ENCODE data around the gene ASB18. TPM values are rescaled to one million over a fixed set of nuclear protein-coding genes. Genes with fewer than 3 reads are reported as not detected.

Gene ASB18
- total and polyA plus RNA-seq, 4 donors: not detected

- 62% methylated on average over 2 of the region's 2 CpGs for WGBS
- H3K4me3 ChIP-seq (ENCODE audit: low read depth in 1 of 3, low read length in 3 of 3): no peak overlapping the region
- H3K9me3 ChIP-seq (ENCODE audit: control insufficient read depth in 4 of 4, low read length in 3 of 4): no peaks in the 10 kb centered on the region
- no peaks in the 10 kb centered on the region for H3K4me1 ChIP-seq (ENCODE audit: control insufficient read depth in 4 of 4, insufficient read depth in 4 of 4, low read length in 3 of 4)
- H3K36me3 ChIP-seq (ENCODE audit: control insufficient read depth in 4 of 4, insufficient read depth in 3 of 4, low read depth in 1 of 4, low read length in 3 of 4): no peaks in the 10 kb centered on the region
- no peak overlapping the region for H3K9ac ChIP-seq (ENCODE audit: low read depth in 1 of 2, low read length in 2 of 2)
- no peak for DNase-seq (ENCODE audit: low spot score)
- H3K27ac ChIP-seq (ENCODE audit: low read depth in 1 of 2, low read length in 2 of 2): no peak overlapping the region
- H3K27me3 ChIP-seq (ENCODE audit: control insufficient read depth in 4 of 4, insufficient read depth in 4 of 4, low read length in 3 of 4): peaks cover 0 to 2% (median under 1%) of the 10 kb centered on the region in 4 donors
- TF ChIP-seq NR2F2 (IDR thresholded peaks at IDR 0.05) (no peak), ZBTB33 (IDR thresholded peaks at IDR 0.05) (no peak), TAF1 (conservative IDR thresholded peaks at IDR 0.05) (no peak), SP1 (IDR thresholded peaks at IDR 0.05) (no peak), HNF4G (IDR thresholded peaks at IDR 0.05) (no peak), HNF4A (conservative IDR thresholded peaks at IDR 0.05) (no peak), YY1 (IDR thresholded peaks at IDR 0.05) (no peak), EGR1 (IDR thresholded peaks at IDR 0.05; ENCODE audit: low read depth in 2 of 2) (no peak), FOXA1 (IDR thresholded peaks at IDR 0.05) (no peak), FOXA2 (IDR thresholded peaks at IDR 0.05) (no peak), MAX (IDR thresholded peaks at IDR 0.05) (no peak)
- TF ChIP-seq, protein P1, sequence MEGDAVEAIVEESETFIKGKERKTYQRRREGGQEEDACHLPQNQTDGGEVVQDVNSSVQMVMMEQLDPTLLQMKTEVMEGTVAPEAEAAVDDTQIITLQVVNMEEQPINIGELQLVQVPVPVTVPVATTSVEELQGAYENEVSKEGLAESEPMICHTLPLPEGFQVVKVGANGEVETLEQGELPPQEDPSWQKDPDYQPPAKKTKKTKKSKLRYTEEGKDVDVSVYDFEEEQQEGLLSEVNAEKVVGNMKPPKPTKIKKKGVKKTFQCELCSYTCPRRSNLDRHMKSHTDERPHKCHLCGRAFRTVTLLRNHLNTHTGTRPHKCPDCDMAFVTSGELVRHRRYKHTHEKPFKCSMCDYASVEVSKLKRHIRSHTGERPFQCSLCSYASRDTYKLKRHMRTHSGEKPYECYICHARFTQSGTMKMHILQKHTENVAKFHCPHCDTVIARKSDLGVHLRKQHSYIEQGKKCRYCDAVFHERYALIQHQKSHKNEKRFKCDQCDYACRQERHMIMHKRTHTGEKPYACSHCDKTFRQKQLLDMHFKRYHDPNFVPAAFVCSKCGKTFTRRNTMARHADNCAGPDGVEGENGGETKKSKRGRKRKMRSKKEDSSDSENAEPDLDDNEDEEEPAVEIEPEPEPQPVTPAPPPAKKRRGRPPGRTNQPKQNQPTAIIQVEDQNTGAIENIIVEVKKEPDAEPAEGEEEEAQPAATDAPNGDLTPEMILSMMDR (IDR thresholded peaks at IDR 0.05; ENCODE audit: low read depth, low read length, missing input control): no peak
- TF ChIP-seq, protein P2, sequence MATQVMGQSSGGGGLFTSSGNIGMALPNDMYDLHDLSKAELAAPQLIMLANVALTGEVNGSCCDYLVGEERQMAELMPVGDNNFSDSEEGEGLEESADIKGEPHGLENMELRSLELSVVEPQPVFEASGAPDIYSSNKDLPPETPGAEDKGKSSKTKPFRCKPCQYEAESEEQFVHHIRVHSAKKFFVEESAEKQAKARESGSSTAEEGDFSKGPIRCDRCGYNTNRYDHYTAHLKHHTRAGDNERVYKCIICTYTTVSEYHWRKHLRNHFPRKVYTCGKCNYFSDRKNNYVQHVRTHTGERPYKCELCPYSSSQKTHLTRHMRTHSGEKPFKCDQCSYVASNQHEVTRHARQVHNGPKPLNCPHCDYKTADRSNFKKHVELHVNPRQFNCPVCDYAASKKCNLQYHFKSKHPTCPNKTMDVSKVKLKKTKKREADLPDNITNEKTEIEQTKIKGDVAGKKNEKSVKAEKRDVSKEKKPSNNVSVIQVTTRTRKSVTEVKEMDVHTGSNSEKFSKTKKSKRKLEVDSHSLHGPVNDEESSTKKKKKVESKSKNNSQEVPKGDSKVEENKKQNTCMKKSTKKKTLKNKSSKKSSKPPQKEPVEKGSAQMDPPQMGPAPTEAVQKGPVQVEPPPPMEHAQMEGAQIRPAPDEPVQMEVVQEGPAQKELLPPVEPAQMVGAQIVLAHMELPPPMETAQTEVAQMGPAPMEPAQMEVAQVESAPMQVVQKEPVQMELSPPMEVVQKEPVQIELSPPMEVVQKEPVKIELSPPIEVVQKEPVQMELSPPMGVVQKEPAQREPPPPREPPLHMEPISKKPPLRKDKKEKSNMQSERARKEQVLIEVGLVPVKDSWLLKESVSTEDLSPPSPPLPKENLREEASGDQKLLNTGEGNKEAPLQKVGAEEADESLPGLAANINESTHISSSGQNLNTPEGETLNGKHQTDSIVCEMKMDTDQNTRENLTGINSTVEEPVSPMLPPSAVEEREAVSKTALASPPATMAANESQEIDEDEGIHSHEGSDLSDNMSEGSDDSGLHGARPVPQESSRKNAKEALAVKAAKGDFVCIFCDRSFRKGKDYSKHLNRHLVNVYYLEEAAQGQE (IDR thresholded peaks at IDR 0.05): no peak
- TF ChIP-seq, protein P3, sequence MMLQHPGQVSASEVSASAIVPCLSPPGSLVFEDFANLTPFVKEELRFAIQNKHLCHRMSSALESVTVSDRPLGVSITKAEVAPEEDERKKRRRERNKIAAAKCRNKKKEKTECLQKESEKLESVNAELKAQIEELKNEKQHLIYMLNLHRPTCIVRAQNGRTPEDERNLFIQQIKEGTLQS (IDR thresholded peaks at IDR 0.05): no peak
Measured at GRCh38 chr2:236249066-236249465, 15.1 kb downstream of the ASB18 start.

DNA sequence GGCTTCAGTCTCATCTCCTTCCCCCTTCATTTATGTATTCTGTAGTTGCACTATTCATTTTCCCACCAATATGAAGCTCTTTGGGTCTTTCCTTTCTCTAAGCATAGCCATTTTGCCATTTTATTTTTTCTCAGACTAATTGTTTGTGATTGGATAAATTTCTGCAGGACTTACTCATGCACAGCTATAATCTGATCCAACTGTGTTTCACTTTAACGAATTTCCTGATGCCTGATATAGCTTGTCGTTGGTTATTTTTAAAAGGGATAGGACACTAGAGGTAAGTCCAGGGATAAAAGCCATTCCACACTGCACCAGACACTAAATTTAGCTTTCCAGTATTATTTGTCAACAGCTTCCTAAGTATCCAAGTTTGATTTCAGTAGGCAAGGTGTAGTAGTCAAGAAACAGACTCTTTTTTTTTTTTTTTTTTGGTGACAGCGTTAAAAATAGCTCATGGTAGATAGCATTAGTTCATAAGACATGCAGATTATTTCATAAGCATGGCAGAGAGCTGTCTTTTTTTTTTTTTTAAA lies 17.4 kb downstream of the ASB18 start:
- 75% methylated on average over 3 of the region's 3 CpGs for WGBS
- no peaks in the 10 kb centered on the region for H3K4me1 ChIP-seq (ENCODE audit: control insufficient read depth in 4 of 4, insufficient read depth in 4 of 4, low read length in 3 of 4)
- H3K4me3 ChIP-seq (ENCODE audit: low read depth in 1 of 3, low read length in 3 of 3): no peak overlapping the region
- H3K27ac ChIP-seq (ENCODE audit: low read depth in 1 of 2, low read length in 2 of 2): no peak overlapping the region
- H3K36me3 ChIP-seq (ENCODE audit: control insufficient read depth in 4 of 4, insufficient read depth in 3 of 4, low read depth in 1 of 4, low read length in 3 of 4): no peaks in the 10 kb centered on the region
- no peak overlapping the region for H3K9ac ChIP-seq (ENCODE audit: low read depth in 1 of 2, low read length in 2 of 2)
- H3K9me3 ChIP-seq (ENCODE audit: control insufficient read depth in 4 of 4, low read length in 3 of 4): no peaks in the 10 kb centered on the region
- peaks cover 0 to 2% (median 0%) of the 10 kb centered on the region in 4 donors for H3K27me3 ChIP-seq (ENCODE audit: control insufficient read depth in 4 of 4, insufficient read depth in 4 of 4, low read length in 3 of 4)
- DNase-seq (ENCODE audit: low spot score): no peak
- TF ChIP-seq GABPA (IDR thresholded peaks at IDR 0.05 in 1 of 2, conservative IDR thresholded peaks at IDR 0.05 in 1 of 2): no peak
- TF ChIP-seq YY1 (IDR thresholded peaks at IDR 0.05): no peak
- TF ChIP-seq FOXA2 (IDR thresholded peaks at IDR 0.05): no peak
- TF ChIP-seq EGR1 (IDR thresholded peaks at IDR 0.05; ENCODE audit: low read depth in 2 of 2): no peak
- TF ChIP-seq, protein P3 (IDR thresholded peaks at IDR 0.05): no peak
- TF ChIP-seq ZBTB33 (IDR thresholded peaks at IDR 0.05): no peak
- no peak for TF ChIP-seq SP1 (IDR thresholded peaks at IDR 0.05)
- no peak for TF ChIP-seq HNF4A (conservative IDR thresholded peaks at IDR 0.05)
- no peak for TF ChIP-seq NR2F2 (IDR thresholded peaks at IDR 0.05)
- TF ChIP-seq RAD21 (IDR thresholded peaks at IDR 0.05): no peak
- no peak for TF ChIP-seq RXRA (IDR thresholded peaks at IDR 0.05)
- TF ChIP-seq TAF1 (conservative IDR thresholded peaks at IDR 0.05): no peak
- no peak for TF ChIP-seq MAX (IDR thresholded peaks at IDR 0.05)
